NCI-H187 treated with DMSO at 0.1 percent for 48 hours (cell line): ENCODE data around the gene APOL2.
"Not testable (repeated sequence)": the region's sequence is repeated elsewhere in the genome, so short reads cannot be mapped to it uniquely, and the experiment has no call there.

Source experiments
- DNase-seq: peaks from one replicate; lab custom pipeline; 2025; lab: John Stamatoyannopoulos, UW

The APOL2 gene

DNA sequence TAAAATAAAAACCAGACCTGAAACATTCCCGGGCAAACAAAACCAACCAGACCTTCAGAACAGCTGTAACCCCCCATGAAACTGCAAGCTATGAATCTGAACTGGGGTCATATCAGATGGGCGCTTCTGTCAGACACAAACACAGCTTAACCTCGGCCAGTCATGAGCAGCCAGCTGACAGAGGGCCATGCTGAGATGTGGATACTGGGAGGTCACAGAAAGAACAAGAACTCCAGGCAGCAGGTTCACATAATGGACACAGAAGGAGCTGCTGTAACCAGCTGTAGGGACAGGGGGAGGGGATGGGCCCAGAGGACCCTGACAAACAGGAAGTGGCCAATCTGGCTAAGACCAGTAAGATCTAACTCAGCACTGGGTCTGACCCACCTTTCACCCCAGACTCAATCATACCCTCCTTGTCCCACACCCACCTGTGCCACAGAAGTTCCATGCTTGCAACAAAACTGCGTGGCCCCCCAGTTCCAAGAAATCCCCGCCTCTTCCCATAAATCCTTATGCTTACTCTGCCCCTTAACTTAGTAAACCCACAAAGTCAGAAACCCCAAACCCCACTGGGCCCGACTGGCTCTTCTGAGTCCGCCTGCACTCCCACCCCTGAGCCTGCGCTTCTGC, 41.7 kb downstream of the APOL2 start:
- DNase-seq = no peak

DNA sequence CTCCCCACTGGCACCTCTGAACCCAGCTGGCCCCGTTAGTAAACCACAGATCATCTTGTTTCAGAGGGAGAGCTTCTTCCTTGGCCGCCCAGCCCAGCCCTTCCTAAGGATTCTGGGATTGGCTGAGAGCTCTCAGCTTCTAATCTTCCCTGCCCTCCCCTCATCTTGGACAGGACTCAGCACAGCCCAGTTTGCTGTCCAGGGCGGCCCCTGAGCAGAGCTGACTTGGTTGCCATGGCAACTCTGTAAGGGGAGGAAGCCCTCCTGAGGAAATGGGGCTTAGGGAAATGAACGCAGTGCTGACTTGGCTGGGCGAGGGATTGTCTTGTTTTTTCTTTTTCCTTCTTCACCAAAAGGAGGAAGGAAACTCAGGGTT, 42.3 kb downstream of the APOL2 start:
- DNase-seq = no peak

DNA sequence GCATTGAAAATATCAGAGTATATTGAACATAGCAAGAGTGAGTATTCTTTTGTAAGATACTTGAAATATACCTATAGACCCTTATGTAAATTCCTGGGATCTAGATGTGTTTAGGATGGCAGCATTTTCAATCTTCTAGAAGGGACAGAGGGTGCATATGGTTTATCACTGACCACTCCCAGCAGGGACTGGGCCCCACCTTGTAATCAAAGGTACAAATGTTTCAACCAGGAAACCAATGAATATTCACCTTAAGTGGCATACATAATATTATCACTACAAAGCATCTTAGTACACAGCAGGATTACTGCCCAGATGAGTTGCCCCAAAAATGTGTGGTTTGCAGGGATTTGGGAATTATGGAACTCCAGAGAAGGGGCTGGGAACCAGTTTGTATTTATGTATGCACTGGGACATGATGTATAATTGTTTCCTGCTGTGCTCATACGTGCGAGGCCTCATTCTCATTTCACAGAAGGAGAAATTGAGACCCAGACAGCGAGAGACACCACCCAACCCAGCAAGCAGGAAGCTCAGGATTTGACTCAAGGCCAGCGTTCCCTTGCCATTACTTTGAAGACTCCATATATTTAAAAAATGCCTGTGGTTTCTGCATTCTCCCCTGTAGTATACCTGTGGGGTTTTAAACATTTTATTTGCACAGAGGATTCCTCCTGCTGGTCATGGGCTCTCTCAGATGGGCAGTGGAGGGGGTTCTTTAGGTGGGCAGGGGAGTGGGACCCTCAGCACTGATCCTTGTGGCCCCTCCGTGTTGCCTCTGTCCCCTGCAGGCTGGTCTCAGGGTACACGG, 42.9 kb downstream of the APOL2 start:
- DNase-seq = no peak

DNA sequence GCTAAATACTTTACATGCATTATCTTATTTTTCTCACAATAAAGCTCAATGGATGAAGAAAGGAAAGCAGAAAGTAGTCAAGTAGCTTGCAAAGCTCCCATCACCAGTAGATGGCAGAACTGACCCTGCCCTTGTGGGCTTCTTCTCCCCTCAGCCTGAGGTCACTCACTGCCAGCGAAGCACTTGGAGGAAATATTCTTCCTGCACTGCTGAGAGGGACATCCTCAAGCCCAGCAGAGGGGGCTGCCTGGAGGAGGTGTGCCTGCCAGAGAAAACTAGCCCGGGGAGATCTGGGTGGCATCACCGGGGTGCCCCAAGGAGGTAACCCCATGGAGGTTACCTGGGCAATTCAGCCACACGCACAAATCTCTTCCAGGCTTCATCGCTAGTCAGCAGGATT, 44.4 kb downstream of the APOL2 start:
- DNase-seq = no peak

DNA sequence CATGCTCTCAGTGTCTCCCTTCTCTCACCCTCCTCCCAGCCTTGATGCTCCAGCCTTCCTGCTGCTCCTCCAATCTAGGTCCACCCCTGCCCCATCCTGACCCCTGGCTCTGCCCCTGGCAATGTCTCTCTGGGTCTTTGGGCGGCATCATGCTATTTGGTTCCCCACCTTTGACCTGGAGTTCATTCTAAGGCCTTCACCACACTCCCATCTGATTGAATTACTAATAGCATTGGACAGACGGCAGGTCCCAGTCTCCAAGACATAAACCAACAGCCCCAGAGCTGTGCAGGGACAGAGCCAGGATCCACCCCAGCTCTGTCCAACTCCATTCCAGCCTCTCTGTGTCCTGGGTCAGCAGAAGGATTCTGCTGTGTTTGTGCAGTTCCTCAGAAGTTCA, 44.9 kb downstream of the APOL2 start:
- DNase-seq = no peak

DNA sequence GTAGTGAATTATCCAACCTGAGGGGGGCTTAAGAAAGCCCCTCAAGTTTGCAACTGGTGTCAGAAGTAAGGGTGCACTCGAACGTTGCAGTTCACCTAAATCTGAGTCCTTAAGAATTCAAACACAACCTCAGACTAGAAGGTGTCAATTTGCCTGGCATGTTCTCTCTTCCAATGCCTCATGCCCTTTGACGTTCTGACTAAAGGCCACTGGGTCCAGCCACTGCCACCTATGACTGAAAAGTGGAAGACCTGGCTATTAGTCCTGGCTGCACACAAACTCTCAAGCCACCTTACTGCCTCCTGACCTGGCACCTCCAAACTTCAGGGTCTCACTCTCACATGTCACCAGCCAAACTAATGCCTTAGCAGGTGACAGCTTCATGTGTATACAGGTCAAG, 45.8 kb downstream of the APOL2 start:
- DNase-seq = no peak

DNA sequence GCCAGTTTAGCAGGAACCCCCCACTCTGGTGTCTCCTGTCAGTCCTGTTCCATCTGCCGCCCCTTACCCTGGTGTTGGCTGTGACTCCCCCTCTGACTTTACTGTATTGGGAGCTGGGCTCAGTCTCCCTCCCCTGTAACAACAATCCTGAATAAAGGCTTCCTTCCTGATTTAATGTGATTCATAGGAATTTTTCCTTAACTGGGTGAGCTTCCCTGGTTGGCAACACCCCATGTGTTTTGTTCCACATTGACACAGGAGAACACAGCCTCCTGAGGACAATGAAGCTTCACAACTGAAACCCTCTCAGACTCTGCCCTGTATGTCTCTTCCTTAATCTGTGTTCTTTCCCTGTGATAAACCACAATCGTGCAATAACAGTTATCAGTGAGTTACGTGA, 46.2 kb downstream of the APOL2 start:
- no peak for DNase-seq

DNA sequence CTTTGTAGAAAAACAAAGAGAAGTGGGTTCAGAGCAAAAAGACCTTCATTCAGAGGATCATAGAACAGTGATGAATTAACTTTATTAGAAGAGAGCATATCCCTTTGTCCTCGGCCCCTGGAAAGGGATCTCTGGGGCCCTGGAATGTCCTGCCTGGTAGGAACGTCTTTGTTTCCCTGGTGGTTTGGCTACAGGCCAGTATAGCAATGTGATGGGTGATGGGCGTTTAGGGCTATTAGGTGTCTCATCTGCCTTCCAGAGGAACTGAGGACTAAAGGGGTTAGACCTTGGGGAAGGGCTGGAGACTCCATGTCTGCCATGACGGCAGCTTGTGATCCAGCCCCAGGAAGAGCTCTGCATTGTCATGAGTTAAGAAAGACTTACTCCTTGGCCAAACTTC, 46.8 kb downstream of the APOL2 start:
- no peak for DNase-seq

DNA sequence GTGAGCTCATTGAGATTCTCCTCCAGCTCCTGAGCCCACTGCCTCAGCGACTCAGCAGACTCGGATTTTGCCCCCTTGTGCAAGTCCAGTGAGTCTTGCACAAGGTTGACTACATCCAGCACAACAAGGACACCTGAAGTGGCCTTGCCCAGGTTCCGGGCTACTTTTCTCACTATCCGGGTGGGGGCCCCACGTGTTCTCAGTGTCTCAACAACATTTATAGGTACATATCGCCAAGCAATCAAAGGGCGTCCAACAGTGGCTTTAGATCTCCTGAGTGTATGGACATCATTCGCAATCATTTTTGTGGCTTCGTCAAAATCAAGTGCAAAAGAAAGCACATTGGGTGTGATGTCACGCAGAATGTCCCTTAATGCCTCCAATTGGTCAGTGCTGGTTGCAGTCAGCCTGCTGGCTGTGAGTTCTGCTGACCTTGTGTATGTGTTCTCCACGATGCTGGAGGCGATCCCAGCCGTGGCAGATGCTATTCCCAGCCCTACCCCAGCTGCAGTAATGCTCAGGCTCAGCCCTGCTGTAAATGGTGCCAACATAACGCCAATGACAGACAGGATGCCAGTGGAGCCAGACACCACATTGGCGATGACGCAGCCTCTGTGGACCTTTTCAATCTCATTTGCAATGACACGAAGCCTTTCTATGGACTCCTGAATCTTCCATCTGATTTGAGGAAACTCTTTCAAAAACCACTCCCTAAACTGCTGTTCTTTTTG, 48.1 kb downstream of the APOL2 start:
- no peak for DNase-seq

DNA sequence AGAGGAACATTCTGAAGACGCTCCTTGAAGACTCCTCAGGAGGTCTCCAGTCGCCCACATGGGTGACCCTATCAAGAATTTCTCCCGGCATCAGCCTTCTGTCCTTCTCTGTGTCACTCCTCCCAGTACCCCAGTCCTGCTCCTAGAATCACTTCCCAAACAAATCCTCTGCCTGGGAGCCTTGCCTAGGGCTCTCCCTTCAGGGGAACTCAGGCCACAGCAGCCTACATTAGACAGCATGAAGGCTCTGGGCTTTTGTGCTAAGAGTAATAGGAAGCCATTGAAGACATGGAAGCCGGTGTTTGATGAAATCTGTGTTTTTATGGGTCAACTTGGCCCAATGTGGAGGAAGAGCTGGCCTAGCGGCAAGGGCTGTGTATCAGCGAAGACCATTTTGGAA, 51.5 kb downstream of the APOL2 start:
- DNase-seq = not testable (repeated sequence)

DNA sequence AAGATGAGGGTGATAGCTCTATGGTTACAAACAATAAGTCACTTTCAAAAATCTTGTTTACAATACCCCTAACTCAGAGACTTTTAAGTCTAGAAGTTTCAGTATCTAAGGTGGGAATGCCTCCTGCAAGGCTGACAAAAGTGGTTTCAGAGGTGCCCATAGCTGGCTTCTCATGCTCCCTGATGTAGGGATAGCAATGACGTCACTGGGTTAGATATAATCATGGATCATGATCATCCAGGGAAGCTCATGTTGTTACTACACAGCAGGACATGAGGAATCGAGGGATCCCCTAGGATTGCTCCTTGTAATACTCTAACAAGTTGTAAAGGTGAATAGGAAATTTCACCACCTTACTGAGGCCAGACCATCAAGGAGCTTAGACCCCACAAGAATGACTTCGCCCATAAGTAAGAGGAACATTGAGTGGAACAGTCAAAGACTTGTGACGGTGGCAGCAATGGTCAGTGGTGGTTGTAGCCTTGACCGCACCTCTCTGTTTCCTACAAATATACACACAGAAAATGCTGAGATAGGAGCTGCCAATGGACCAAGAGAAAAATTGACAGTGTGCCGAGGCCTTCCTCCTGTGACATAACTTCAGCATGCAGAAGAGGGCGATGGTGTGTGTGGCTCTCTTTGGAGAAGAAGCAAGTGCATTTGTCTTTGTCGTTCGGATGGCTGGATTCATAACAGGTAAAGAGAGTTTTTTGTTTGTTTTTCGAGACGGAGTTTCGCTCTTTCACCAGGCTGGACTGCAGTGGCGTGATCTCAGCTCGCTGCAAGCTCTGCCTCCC, 53.3 kb downstream of the APOL2 start:
- no peak for DNase-seq

DNA sequence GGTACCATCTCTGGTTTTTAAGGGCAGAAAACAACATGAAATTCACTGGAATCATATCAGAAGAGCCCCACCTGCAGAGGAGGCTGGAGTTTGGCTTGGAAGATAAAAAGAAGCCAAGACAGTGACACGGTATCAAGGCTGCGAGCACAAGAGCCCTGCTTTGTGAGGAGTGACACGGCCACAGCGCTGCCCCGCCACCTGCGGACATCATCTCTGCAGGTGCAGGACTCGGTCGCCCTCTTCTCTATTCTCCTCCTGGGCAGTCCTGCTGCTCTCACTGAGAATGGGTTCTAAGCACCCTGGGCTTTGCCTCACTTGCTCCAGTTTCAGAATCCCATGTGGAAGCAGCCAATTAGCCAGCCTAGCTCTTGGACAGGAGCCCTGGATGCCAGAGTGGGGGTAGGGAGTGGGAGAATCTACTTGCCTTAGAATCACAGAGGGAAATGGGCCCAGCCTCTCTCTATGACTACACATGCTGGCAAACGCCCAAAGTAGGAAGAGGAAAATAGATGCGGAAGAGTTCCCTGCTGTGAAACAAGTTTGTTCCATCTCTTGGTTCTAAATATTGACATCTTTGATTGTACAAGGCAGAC, 54.8 kb downstream of the APOL2 start:
- no peak for DNase-seq

DNA sequence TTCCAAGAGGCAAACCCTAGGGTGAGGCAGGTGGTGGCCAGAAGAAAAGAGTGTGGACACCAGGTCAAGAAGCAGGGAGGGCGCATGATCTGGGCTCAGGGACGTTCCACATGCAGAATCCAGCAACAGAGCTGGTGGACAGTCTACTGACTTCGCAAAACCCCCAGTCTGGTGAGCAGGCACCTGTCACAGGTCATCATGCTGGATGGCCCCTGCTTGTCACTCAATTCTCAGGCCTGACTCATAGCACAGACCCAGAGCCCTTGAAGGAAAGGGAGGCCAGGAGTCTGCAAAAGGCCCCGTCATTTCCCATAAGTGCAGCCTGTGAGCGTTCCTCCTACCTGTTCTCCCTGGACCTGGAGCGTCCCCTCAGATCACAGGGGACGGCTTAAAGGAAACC, 55.9 kb downstream of the APOL2 start:
- DNase-seq = no peak

DNA sequence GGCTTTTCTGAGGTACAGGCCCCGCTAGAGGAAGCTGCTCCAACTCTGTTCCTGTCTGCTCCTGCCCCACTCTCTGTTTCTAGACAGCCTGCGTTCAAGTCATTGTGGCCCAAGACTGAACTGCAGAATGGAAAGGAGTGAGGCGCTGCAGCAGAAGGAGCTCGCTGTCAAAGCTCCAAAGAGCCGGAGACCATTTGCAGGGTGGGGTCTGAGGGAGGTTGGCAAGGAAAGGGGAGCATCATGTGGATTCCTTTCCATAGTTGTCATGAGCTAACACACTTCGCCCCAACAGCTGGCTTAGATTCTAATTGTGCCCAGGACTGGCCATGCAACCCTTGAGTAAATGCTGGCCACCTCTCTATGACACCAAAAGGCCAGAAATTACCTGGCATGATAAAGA, 56.5 kb downstream of the APOL2 start:
- no peak for DNase-seq

DNA sequence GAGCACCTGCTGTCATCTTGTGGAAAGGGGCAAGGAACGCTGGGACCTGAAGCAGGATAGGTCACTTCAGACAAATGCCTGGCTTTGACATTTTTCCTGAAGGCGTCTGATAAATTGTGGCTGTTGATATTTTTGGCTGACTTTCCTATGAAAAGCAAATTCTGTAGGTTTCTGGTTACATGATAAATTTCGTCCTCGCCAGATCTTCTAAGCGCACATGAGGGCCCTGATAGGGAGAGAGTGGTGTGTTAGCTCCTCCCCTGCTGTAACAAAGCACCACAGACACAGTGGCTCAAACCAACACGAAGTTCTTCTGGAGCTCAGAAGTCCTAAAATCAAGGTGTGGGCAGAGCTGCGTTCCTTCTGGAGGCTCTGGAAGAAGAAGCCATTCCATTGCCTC, 57.3 kb downstream of the APOL2 start:
- DNase-seq = no peak

DNA sequence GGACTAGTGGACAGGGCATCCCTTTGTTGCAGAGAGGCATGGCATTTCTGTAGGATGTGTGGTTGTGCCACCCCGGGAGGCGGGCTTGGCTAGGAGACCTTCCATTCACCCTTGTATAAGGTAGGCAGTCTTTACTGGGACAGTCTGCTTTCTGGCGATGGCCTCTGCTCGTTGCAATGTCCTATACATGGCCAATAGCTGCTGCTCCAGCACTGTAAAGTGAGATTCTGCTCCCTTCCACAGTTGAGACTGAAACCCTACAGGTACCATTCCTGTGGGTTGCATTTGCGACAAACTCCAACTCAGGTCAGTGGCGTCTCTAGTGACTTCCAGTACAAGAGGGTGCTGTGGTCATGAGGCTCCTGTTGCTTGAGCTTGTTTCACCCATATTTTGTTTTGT, 58.4 kb downstream of the APOL2 start:
- DNase-seq = no peak

DNA sequence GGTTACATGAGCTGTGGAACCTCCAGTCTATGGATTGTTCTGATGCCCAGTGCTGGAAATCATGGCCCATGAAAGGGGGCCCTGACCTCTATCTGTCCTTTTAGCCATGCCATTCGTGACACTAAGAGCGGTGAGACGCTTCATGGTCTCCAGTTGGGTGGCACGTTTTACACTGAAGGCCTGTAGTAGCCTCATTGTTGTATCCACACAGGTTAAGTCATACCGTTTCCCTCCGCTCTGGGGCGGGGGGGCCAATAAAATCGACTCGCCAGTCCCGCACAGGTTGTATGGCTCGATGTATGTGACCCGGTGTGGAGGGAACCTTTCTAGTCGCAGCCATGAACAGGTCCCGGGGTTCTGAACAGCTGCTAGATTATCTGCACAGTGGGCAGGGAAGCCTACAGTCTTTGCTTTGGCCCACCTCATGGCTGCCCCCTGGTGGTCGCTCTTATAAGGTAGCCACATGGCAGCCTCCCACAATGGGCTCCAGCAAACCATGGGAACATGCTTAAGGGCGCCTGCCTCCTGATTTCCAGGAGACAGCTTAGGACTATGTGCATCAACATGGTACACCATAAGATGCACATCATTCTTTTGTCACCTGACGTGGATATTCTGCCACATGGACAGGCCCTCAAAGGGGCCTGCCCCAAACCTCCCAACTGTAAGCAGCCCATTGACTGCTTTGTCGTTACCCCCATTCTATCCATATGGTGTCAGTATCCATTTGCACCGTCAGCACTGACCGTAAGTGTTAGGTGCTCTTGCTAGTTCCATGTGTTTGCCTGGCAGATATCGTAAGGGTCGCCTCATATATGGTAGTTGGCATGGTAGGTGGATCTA, 59.1 kb downstream of the APOL2 start:
- no peak for DNase-seq

DNA sequence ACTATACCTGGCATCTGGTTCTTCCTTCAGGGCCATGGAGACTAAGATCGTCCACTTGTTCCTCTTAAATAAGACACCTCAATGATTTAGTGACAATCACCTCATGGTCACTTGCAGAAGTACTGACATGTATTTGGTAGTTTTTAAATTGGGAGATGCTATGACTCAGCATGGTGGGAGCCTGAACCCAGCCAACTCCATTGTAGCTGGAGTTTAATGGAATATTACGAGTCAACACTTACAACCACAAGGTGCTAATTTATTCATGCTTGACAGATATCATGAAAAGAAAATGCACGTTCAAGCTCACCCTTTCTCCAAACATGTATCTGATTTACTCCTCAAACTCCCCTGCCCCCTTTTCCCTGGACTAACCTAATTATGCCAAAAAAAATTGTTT, 62.2 kb downstream of the APOL2 start:
- no peak for DNase-seq
